ENCODE results near the gene MFSD12. TPM values are rescaled to one million over a fixed set of nuclear protein-coding genes. Genes with fewer than 3 reads are reported as not detected.

Gene MFSD12
- total RNA-seq (2022; extraction: Qiagen RNA extraction), result 108 to 143 TPM (median 142 TPM) in 5 replicates

GRCh38 chr19:3557461-3558248 lies at the start of gene MFSD12:
Gene MFSD12, minus strand, starts transcription at chr19:3557586. Its CDS starts 183 bp downstream, at chr19:3557403.

GRCh38 chr19:3606690-3607289 lies 49.4 kb upstream of the MFSD12 start, which contains the start of gene TBXA2R:
Gene TBXA2R, minus strand, starts transcription at chr19:3606875. Its CDS starts 6,241 bp downstream, at chr19:3600634.

GRCh38 chr19:3585301-3586126 lies 28.1 kb upstream of the MFSD12 start, which contains the start of gene GIPC3:
Gene GIPC3, plus strand, starts transcription at chr19:3585478. Its CDS starts 120 bp downstream, at chr19:3585598.

GRCh38 chr19:3572855-3573161 lies 15.4 kb upstream of the MFSD12 start, which contains the start of gene HMG20B:
Gene HMG20B, plus strand, starts transcription at chr19:3572944. Its CDS starts 366 bp downstream, at chr19:3573310.

GRCh38 chr19:3538965-3539755 lies 18.2 kb downstream of the MFSD12 start, which contains the start of gene TEKTIP1:
Gene TEKTIP1, plus strand, starts transcription at chr19:3539174. Its CDS starts 4 bp downstream, at chr19:3539178.

GRCh38 chr19:3505598-3506383 lies 51.6 kb downstream of the MFSD12 start, which contains the start of gene FZR1:
Gene FZR1, plus strand, starts transcription at chr19:3506311. Its CDS starts 16,679 bp downstream, at chr19:3522990.

GRCh38 chr19:3500429-3501101 lies 56.8 kb downstream of the MFSD12 start, which contains the start of gene DOHH:
Gene DOHH, minus strand, starts transcription at chr19:3500674. Its CDS starts 3,860 bp downstream, at chr19:3496814.

Other genes with a start within 250 kb of the MFSD12 start
- gene NFIC, start 191.0 kb downstream of the MFSD12 start, total RNA-seq (2022; extraction: Qiagen RNA extraction), result 43.6 to 51.5 TPM (median 46.7 TPM) in 5 replicates
- 0.80 to 1.1 TPM (median 0.97 TPM) in 5 replicates for gene SMIM24, start 77.1 kb downstream of the MFSD12 start, total RNA-seq (2022; extraction: Qiagen RNA extraction)
- not detected in 5 replicates for gene SMIM44, start 74.1 kb downstream of the MFSD12 start, total RNA-seq (2022; extraction: Qiagen RNA extraction)
- 11.8 to 19.7 TPM (median 18.2 TPM) in 5 replicates for gene DOHH, start 56.9 kb downstream of the MFSD12 start, total RNA-seq (2022; extraction: Qiagen RNA extraction)
- 27.0 to 36.3 TPM (median 34.2 TPM) in 5 replicates for gene FZR1, start 51.3 kb downstream of the MFSD12 start, total RNA-seq (2022; extraction: Qiagen RNA extraction)
- gene TEKTIP1, start 18.4 kb downstream of the MFSD12 start, total RNA-seq (2022; extraction: Qiagen RNA extraction), result 0.16 to 0.21 TPM (median 0.20 TPM) in 3 of 5 replicates, not detected in the others
- 37.4 to 62.5 TPM (median 61.1 TPM) in 5 replicates for gene HMG20B, start 15.4 kb upstream of the MFSD12 start, total RNA-seq (2022; extraction: Qiagen RNA extraction)
- 0.19 to 0.34 TPM (median 0.27 TPM) in 5 replicates for gene GIPC3, start 27.9 kb upstream of the MFSD12 start, total RNA-seq (2022; extraction: Qiagen RNA extraction)
- gene TBXA2R, start 49.3 kb upstream of the MFSD12 start, total RNA-seq (2022; extraction: Qiagen RNA extraction), result 1.2 to 1.6 TPM (median 1.3 TPM) in 5 replicates
- 11.5 to 18.5 TPM (median 17.9 TPM) in 5 replicates for gene CACTIN, start 69.2 kb upstream of the MFSD12 start, total RNA-seq (2022; extraction: Qiagen RNA extraction)
- gene PIP5K1C, start 142.9 kb upstream of the MFSD12 start, total RNA-seq (2022; extraction: Qiagen RNA extraction), result 9.9 to 14.3 TPM (median 12.7 TPM) in 5 replicates
- 0.25 to 0.59 TPM (median 0.37 TPM) in 5 replicates for gene TJP3, start 150.8 kb upstream of the MFSD12 start, total RNA-seq (2022; extraction: Qiagen RNA extraction)
- gene APBA3, start 204.1 kb upstream of the MFSD12 start, total RNA-seq (2022; extraction: Qiagen RNA extraction), result 7.7 to 11.8 TPM (median 10.1 TPM) in 5 replicates
- 60.9 to 76.7 TPM (median 62.8 TPM) in 5 replicates for gene MRPL54, start 205.1 kb upstream of the MFSD12 start, total RNA-seq (2022; extraction: Qiagen RNA extraction)
- gene RAX2, start 214.6 kb upstream of the MFSD12 start, total RNA-seq (2022; extraction: Qiagen RNA extraction), result not detected in 5 replicates
- gene MATK, start 228.8 kb upstream of the MFSD12 start, total RNA-seq (2022; extraction: Qiagen RNA extraction), result 0.73 to 1.8 TPM (median 1.3 TPM) in 5 replicates

Measured in A549 treated with AZD2906 at 1 μM for 4 hours (cell line).